SIG-M5 (cell line): Measurements from ENCODE around the gene RASA3.

Experiments used
- DNase-seq: peaks from one replicate; lab custom pipeline; 2025; lab: John Stamatoyannopoulos, UW

Gene RASA3

GRCh38 chr13:114017966-114018365 lies 114.5 kb downstream of the RASA3 start:
- no peak for DNase-seq

GRCh38 chr13:114017028-114017630 lies 115.3 kb downstream of the RASA3 start:
- DNase-seq = no peak

- DNase-seq = no peak
Measured at GRCh38 chr13:114016321-114017027, 115.9 kb downstream of the RASA3 start.

GRCh38 chr13:114015969-114016295 lies 116.5 kb downstream of the RASA3 start:
- no peak for DNase-seq

- DNase-seq = no peak
Measured at GRCh38 chr13:114015111-114015968, 117.1 kb downstream of the RASA3 start.

GRCh38 chr13:114013952-114014629 lies 118.3 kb downstream of the RASA3 start:
- DNase-seq = no peak

GRCh38 chr13:114013336-114013735 lies 119.1 kb downstream of the RASA3 start:
- DNase-seq = no peak

GRCh38 chr13:114012921-114013320 lies 119.5 kb downstream of the RASA3 start:
- DNase-seq = no peak

GRCh38 chr13:114012141-114012540 lies 120.3 kb downstream of the RASA3 start:
- DNase-seq = no peak

- DNase-seq = no peak
Measured at GRCh38 chr13:114011226-114011625, 121.2 kb downstream of the RASA3 start.

GRCh38 chr13:114010401-114011101 lies 121.9 kb downstream of the RASA3 start:
- no peak for DNase-seq

GRCh38 chr13:114009590-114010400 lies 122.6 kb downstream of the RASA3 start:
- DNase-seq = no peak

- DNase-seq = no peak
Measured at GRCh38 chr13:114008964-114009589, 123.3 kb downstream of the RASA3 start.

- DNase-seq = no peak
Measured at GRCh38 chr13:114007566-114007965, 124.9 kb downstream of the RASA3 start.

- no peak for DNase-seq
Measured at GRCh38 chr13:114005206-114005724, 127.2 kb downstream of the RASA3 start.

- no peak for DNase-seq
Measured at GRCh38 chr13:114004420-114005205, 127.8 kb downstream of the RASA3 start.

GRCh38 chr13:114002771-114003321 lies 129.6 kb downstream of the RASA3 start:
- no peak for DNase-seq

- no peak for DNase-seq
Measured at GRCh38 chr13:114002009-114002544, 130.3 kb downstream of the RASA3 start.
